ENCODE data around the gene CEACAM21. TPM values are rescaled to one million over a fixed set of nuclear protein-coding genes. Genes with fewer than 3 reads are reported as not detected.

Gene CEACAM21
- total RNA-seq, 2 experiments from 2014 or later: 40.8 to 56.0 TPM

DNA sequence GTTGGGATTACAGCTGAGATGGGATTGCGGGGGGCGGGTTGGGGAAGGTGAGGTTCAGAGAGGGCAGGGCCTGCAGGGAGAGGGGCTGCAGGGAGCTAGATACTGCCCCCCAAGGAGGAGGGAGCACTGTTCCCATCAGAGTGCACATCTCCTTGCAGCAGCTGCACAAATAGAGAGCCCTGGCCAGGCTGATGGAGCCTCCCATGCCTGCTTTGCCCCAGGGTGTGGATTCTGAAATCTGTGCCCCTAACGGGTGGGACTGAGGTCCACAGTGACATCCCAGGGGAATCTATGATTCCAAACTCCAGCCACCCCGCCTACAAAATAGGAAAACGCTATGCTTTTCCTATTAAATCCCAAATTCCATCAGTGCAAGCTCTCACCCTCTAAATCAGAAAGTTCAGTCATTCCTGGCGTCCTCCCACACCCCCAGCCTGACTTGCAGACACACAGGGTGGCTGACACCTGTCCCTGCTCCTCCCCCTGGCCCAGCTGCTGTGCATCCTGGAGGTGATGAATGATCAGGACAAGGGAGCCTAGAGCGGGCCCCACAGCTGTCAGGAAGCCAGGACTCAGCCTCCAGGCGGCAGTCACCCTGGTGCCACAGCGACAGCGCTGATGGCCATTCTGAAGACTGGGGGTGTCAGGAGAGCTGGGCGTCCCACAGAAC, 6.3 kb upstream of the CEACAM21 start:
- ChIA-PET CTCF (ENCODE audit: unreplicated experiment) (interaction anchor here (0.6 kb wide), 1 partner anchor 159 kb away, joined by 5 read pairs; no protein-coding TSS in a partner anchor), POLR2A (interaction anchor here (1.1 kb wide), 1 partner anchor 36 kb away, joined by 4 read pairs; no protein-coding TSS in a partner anchor)
- no peak for TF ChIP-seq EZH2phosphoT487 (IDR thresholded peaks at IDR 0.05; ENCODE audit: borderline replicate concordance, low read depth, low read length)
- TF ChIP-seq, protein P1, sequence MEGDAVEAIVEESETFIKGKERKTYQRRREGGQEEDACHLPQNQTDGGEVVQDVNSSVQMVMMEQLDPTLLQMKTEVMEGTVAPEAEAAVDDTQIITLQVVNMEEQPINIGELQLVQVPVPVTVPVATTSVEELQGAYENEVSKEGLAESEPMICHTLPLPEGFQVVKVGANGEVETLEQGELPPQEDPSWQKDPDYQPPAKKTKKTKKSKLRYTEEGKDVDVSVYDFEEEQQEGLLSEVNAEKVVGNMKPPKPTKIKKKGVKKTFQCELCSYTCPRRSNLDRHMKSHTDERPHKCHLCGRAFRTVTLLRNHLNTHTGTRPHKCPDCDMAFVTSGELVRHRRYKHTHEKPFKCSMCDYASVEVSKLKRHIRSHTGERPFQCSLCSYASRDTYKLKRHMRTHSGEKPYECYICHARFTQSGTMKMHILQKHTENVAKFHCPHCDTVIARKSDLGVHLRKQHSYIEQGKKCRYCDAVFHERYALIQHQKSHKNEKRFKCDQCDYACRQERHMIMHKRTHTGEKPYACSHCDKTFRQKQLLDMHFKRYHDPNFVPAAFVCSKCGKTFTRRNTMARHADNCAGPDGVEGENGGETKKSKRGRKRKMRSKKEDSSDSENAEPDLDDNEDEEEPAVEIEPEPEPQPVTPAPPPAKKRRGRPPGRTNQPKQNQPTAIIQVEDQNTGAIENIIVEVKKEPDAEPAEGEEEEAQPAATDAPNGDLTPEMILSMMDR (conservative IDR thresholded peaks at IDR 0.05; ENCODE audit: low read length): no peak
- intact Hi-C loops (cut with micrococcal nuclease; ENCODE audit: unreplicated experiment): loop anchor here (2.0 kb wide), 2 partner anchors 53 to 121 kb away; no protein-coding TSS in a partner anchor
- H3K4me3 ChIP-seq (ENCODE audit: low read depth, low read length, poor library complexity, severe bottlenecking): no peak overlapping the region
- DNase-seq (ENCODE audit: low spot score): no peak
- H3K4me1 ChIP-seq (ENCODE audit: insufficient read depth, low read length, poor library complexity, severe bottlenecking): peaks cover 4% of the 10 kb centered on the region
- H3K9me2 ChIP-seq (ENCODE audit: insufficient read depth, low read length): no peaks in the 10 kb centered on the region
- H3K27ac ChIP-seq (ENCODE audit: low read depth, low read length, poor library complexity, severe bottlenecking): no peak overlapping the region
- H2AFZ ChIP-seq (ENCODE audit: low read length): no peak overlapping the region
- H3K79me2 ChIP-seq (ENCODE audit: insufficient read depth, low read depth, low read length): no peaks in the 10 kb centered on the region
- peaks cover 23% of the 10 kb centered on the region for H3K36me3 ChIP-seq (ENCODE audit: insufficient read depth, low read length)
- no peak overlapping the region for H3K4me2 ChIP-seq (ENCODE audit: low read length)
- H3K9me3 ChIP-seq (ENCODE audit: low read length): no peaks in the 10 kb centered on the region
- BruUV-seq (replicated peaks): no TSS peak
- H4K20me1 ChIP-seq (ENCODE audit: insufficient read depth, low read length): no peaks in the 10 kb centered on the region

- POLR2A ChIA-PET: no interaction called here
- intact Hi-C loops (cut with micrococcal nuclease; ENCODE audit: unreplicated experiment): loop anchor here (2.0 kb wide), 2 partner anchors 53 to 121 kb away; no protein-coding TSS in a partner anchor
- CTCF ChIA-PET (ENCODE audit: unreplicated experiment): interaction anchor here (0.6 kb wide), 2 partner anchors 132 to 159 kb away, joined by 3 to 5 read pairs; no protein-coding TSS in a partner anchor
- Histone ChIP-seq H3K4me1 (ENCODE audit: insufficient read depth, low read length, poor library complexity, severe bottlenecking) (peaks cover 4% of the 10 kb centered on the region), H3K9me3 (ENCODE audit: low read length) (no peaks in the 10 kb centered on the region), H3K79me2 (ENCODE audit: insufficient read depth, low read depth, low read length) (no peaks in the 10 kb centered on the region), H3K27ac (ENCODE audit: low read depth, low read length, poor library complexity, severe bottlenecking) (no peak overlapping the region), H3K9me2 (ENCODE audit: insufficient read depth, low read length) (no peaks in the 10 kb centered on the region), H3K4me2 (ENCODE audit: low read length) (no peak overlapping the region), H3K4me3 (ENCODE audit: low read depth, low read length, poor library complexity, severe bottlenecking) (no peak overlapping the region), H2AFZ (ENCODE audit: low read length) (no peak overlapping the region), H4K20me1 (ENCODE audit: insufficient read depth, low read length) (no peaks in the 10 kb centered on the region), H3K36me3 (ENCODE audit: insufficient read depth, low read length) (peaks cover 23% of the 10 kb centered on the region)
- BruUV-seq (replicated peaks): no TSS peak
- TF ChIP-seq EZH2phosphoT487 (IDR thresholded peaks at IDR 0.05; ENCODE audit: borderline replicate concordance, low read depth, low read length): no peak
- TF ChIP-seq, protein P1 (conservative IDR thresholded peaks at IDR 0.05; ENCODE audit: low read length): no peak
- DNase-seq (ENCODE audit: low spot score): no peak
These were observed 5.8 kb upstream of the CEACAM21 start for GRCh38 chr19:41570179-41570578.

- TF ChIP-seq EZH2phosphoT487 (IDR thresholded peaks at IDR 0.05; ENCODE audit: borderline replicate concordance, low read depth, low read length): no peak
- TF ChIP-seq, protein P1 (conservative IDR thresholded peaks at IDR 0.05; ENCODE audit: low read length): peak; percentile 98
- H2AFZ ChIP-seq (ENCODE audit: low read length): no peak overlapping the region
- H3K4me2 ChIP-seq (ENCODE audit: low read length): no peak overlapping the region
- H3K9me2 ChIP-seq (ENCODE audit: insufficient read depth, low read length): no peaks in the 10 kb centered on the region
- DNase-seq (ENCODE audit: low spot score): peak; percentile 87
- H3K4me3 ChIP-seq (ENCODE audit: low read depth, low read length, poor library complexity, severe bottlenecking): no peak overlapping the region
- peaks cover 23% of the 10 kb centered on the region for H3K36me3 ChIP-seq (ENCODE audit: insufficient read depth, low read length)
- H3K79me2 ChIP-seq (ENCODE audit: insufficient read depth, low read depth, low read length): no peaks in the 10 kb centered on the region
- no peaks in the 10 kb centered on the region for H4K20me1 ChIP-seq (ENCODE audit: insufficient read depth, low read length)
- ChIA-PET CTCF (ENCODE audit: unreplicated experiment) (interaction anchor here (0.6 kb wide), 2 partner anchors 132 to 160 kb away, joined by 3 to 5 read pairs; no protein-coding TSS in a partner anchor), POLR2A (no interaction called here)
- H3K9me3 ChIP-seq (ENCODE audit: low read length): no peaks in the 10 kb centered on the region
- peaks cover 8% of the 10 kb centered on the region for H3K4me1 ChIP-seq (ENCODE audit: insufficient read depth, low read length, poor library complexity, severe bottlenecking)
- no peak overlapping the region for H3K27ac ChIP-seq (ENCODE audit: low read depth, low read length, poor library complexity, severe bottlenecking)
- intact Hi-C loops (cut with micrococcal nuclease; ENCODE audit: unreplicated experiment): loop anchor here (2.0 kb wide), 2 partner anchors 54 to 122 kb away; no protein-coding TSS in a partner anchor
- no TSS peak for BruUV-seq (replicated peaks)
These were observed 5.3 kb upstream of the CEACAM21 start for GRCh38 chr19:41570639-41571112.

Measured in OCI-LY7 (cell line).